ENCODE results near the gene MAPK8.

MAPK8 gene

GRCh38 chr10:48292616-48293015 lies 13.9 kb upstream of the MAPK8 start:
- ATAC-seq (no peak), DNase-seq (no peak)

- no peak for DNase-seq
- no peak for ATAC-seq
Observed at GRCh38 chr10:48294431-48294830, 12.0 kb upstream of the MAPK8 start.

- ATAC-seq, result no peak
- no peak for DNase-seq
Observed at GRCh38 chr10:48296576-48297098, 9.8 kb upstream of the MAPK8 start.

DNA sequence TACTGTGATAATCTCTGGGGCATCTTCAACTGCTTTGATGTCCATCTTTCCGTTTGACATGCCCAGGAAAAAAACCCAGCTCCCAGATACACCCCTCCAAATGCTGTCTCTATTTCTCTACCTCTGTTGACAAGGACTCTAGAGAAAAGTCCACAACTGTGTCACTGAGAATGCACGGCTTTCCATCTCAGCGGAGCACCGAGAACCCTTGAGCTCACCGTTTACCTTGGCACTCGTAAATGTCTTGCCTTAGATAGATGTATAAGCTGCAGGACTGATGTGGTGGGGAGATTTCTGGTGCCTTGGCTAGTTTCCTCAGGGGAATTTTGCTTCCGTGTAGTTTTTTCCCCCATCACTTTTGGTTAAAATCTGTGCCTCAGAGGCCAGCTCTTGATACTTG lies 7.4 kb upstream of the MAPK8 start:
- ATAC-seq (no peak), DNase-seq (no peak)

- DNase-seq (no peak), ATAC-seq (no peak)
Observed at GRCh38 chr10:48299692-48300091, 6.8 kb upstream of the MAPK8 start.

- no peak for DNase-seq
- no peak for ATAC-seq
Observed at GRCh38 chr10:48300556-48300955, 5.9 kb upstream of the MAPK8 start.

GRCh38 chr10:48302515-48303476 lies 3.7 kb upstream of the MAPK8 start:
- no peak for DNase-seq

DNA sequence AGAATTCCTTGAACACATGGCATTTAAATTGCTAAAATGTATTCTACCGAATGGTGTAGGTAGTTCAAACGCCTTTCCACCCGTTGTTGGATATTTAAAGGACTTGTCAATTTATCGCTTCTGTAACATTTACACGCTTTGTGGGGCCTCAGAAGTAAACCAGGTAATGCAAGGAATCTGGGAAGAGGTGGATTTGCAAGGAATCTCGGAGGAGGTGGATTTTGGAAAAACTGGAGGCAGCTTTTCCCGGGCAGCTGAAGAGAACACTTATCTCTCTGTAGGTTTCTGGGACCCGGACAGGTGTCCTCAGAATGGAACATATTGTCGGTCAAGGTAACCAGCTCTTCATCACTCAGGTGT lies 592 bp upstream of the MAPK8 start:
- DNase-seq, result no peak
- ATAC-seq, result no peak

More at GRCh38 chr10:48302515-48303476, 3.7 kb upstream of the MAPK8 start:
- ATAC-seq, result no peak

DNA sequence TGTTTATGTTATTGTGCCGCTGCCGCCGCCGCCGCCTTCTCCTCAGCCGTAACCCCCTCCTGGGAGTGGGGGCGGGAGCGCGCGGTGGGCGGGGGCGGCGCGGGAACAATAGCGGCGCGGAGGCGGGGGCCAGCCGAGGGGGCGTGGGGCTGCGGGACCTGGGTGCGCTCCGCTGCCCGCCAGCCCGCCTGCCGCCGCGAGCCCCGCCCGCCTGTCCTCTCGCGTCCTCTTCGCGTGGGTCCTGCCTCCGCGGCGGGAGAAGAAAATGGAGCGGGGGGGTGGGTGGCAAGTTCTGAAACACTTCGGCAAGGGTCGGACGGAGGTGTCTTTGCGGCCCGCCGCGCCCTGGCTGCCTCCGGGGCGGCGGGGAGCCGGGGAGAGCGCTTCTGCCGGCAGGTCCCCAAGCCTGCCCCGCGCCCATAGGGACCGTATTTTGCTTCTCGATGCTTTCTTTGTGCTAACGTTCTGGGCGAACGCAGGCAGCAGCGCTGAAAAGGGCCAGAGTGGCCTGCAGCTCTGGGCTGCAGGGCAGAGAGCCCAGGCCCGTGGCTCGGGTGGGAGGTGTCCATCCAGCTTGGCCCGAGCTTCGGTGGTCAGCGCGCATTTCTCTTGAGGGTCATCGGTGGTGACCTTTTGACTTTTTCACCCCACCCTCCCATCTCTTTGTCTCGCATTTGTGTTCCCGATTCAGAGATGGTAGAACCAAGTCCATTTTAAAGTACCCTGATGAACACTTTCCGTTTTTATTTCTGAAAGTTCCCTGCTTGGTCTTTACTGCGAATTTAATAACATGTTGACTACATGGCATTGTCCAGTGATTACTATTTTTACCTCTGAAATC lies 613 bp downstream of the MAPK8 start:
- ATAC-seq (peak; percentile 14), DNase-seq (peak; percentile 60)

DNA sequence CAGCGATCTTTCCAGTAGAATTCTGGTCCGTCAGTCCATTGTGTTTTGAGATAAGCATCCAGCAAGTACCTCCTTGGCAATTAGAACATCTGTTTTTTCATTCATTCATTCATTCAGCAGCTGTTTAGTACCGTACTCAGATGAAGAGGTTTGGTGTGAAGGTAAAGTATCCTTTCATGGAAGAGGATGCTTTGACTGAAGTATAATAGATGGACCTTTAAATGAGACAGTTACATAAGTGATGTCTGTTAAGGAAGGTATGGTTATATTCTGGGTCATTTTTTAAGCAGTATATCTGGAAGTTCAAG lies 1.2 kb downstream of the MAPK8 start:
- ATAC-seq, result no peak
- DNase-seq, result no peak

GRCh38 chr10:48309711-48310226 lies 3.3 kb downstream of the MAPK8 start:
- peak; percentile 65 for ATAC-seq

DNA sequence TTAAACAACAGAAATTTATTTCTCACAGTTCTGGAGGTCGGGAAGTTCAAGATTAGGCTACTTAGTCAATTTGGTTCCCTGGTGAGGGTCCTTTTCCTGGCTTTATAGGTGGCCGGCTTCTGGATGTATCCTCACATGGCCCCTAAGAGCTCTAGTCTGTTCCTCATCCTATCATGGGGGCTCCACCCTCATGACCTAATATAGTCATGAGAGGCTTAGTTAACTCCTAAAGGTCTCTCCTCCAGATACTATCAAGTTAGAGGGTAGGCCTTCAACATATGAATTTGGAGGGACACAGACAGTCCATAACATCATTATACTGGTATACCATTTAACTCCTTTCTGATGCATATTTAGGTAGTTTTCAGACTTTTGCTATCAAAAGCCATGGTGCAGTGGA lies 7.6 kb downstream of the MAPK8 start:
- DNase-seq (no peak), ATAC-seq (no peak)

More at GRCh38 chr10:48309711-48310226, 3.3 kb downstream of the MAPK8 start:
- DNase-seq, result no peak

GRCh38 chr10:48316236-48316635 lies 9.8 kb downstream of the MAPK8 start:
- DNase-seq (no peak), ATAC-seq (no peak)

DNA sequence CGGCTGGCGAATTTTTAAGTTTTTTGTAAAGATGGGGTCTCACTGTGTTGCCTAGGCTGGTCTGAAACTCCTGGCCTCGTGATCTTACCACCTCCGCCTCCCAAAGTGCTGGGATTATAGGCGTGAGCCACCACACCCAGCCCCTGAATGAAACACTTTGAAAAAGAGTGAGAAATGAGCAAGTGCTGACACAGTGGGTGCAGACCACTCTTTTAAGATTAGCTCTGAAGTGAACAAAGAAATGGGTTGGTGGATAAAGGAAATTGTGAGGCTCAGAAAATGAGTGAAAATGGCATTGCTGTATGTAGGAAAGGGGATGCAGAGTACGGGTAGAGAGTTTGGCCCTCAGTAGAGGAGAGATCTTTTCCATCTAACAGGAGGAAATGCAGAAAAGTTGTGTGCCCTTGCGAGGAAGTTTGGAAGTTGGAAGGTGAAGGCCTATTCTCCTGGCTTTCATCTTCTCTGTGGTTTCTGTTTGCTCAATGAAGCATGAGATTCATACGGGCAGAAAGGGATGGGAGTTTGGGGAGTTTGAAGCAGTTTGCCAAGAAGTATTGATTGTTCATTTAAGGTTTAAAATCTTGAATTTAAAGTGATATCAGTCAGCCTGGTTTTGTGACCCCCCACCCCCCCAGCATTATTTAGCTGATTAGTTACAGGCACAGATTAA lies 11.0 kb downstream of the MAPK8 start:
- DNase-seq, result no peak
- ATAC-seq, result peak; percentile 57

- DNase-seq (no peak), ATAC-seq (no peak)
Observed at GRCh38 chr10:48322017-48322416, 15.5 kb downstream of the MAPK8 start.

DNA sequence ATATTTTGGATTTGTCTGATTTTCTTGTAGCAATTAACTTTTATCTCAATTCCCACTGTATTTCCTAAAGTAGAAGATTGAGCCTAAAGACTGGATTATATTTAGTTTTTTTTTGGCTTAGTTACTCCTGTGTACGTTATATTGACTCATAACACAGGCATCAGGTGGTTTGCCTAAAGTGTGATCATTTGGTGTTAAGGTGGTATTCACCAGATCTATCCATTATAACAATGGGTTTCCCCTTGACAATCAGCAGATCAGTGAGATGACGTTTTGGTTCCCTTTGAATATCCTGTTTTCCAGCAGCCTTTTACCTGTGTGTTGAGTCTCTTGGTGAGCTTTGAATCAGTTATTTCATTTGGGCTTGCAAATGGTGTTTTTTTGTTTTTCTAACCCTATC lies 18.1 kb downstream of the MAPK8 start:
- peak; percentile 43 for ATAC-seq
- no peak for DNase-seq

DNA sequence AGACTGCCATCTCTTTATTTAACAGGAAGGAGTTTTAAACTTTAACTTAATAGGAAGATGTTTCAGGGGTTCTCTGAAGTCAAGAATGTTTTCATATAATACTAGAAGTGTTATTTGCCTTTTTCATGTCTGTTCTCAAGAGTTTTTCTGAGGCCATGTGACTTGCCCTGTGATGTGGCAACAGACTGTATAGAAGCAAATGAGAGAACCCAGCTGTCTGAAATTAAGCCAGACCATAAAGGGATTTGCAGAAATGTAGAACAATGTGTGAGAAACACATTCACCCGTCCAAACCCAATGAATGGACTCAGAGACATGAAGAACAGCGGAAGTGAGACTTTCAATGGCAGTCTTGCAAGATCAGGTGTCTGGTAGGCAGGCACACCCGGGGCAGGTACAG lies 23.8 kb downstream of the MAPK8 start:
- ATAC-seq (no peak), DNase-seq (no peak)

- DNase-seq (no peak), ATAC-seq (no peak)
Observed at GRCh38 chr10:48331436-48331835, 25.0 kb downstream of the MAPK8 start.

- DNase-seq, result no peak
Observed at GRCh38 chr10:48332166-48332870, 25.8 kb downstream of the MAPK8 start.

GRCh38 chr10:48332871-48333216 lies 26.4 kb downstream of the MAPK8 start:
- no peak for DNase-seq
- ATAC-seq, result no peak

More at GRCh38 chr10:48332166-48332870, 25.8 kb downstream of the MAPK8 start:
- ATAC-seq, result no peak

- no peak for DNase-seq
- no peak for ATAC-seq
Observed at GRCh38 chr10:48333856-48334255, 27.4 kb downstream of the MAPK8 start.

GRCh38 chr10:48335788-48336187 lies 29.3 kb downstream of the MAPK8 start:
- no peak for ATAC-seq

More at GRCh38 chr10:48335788-48336187, 29.3 kb downstream of the MAPK8 start:
- DNase-seq, result no peak

Data from stimulated activated naive CD8-positive, alpha-beta T cell treated with anti-CD3 and anti-CD28 coated beads, Interleukin-15, Interleukin-2, amounts not matched to agents 100 U/mL and 50 U/mL, for 24 hours (primary cell).